Measurements from ENCODE around the gene SEPTIN5. TPM values are rescaled to one million over a fixed set of nuclear protein-coding genes. Genes with fewer than 3 reads are reported as not detected.

SEPTIN5 gene
- total RNA-seq, 1 experiment from 2014 or later = 50.4 TPM

GRCh38 chr22:19751497-19752245, 37.4 kb downstream of the SEPTIN5 start:
- DNase-seq (ENCODE audit: low spot score) = no peak
- Histone ChIP-seq H3K4me1 (ENCODE audit: insufficient read depth, low read length, poor library complexity, severe bottlenecking) (peaks cover 6% of the 10 kb centered on the region), H3K27me3 (replicated peaks; ENCODE audit: insufficient read depth, low read depth, low read length, poor library complexity) (peaks cover 28% of the 10 kb centered on the region), H3K27ac (ENCODE audit: low read depth, low read length, poor library complexity, severe bottlenecking) (no peak overlapping the region), H3K4me3 (ENCODE audit: low read depth, low read length, poor library complexity, severe bottlenecking) (no peak overlapping the region), H3K9me3 (ENCODE audit: low read depth, low read length, poor library complexity, severe bottlenecking) (no peaks in the 10 kb centered on the region), H3K36me3 (ENCODE audit: insufficient read depth, low read length, poor library complexity, severe bottlenecking) (no peaks in the 10 kb centered on the region)
- CTCF ChIA-PET = no interaction called here
- intact Hi-C loops (cut with micrococcal nuclease; ENCODE audit: unreplicated experiment) = no loop called here
- POLR2A ChIA-PET (ENCODE audit: low non-redundant PET) = no interaction called here
- TF ChIP-seq EZH2 (IDR thresholded peaks at IDR 0.05; ENCODE audit: borderline replicate concordance, low read depth, low read length, poor library complexity, severe bottlenecking) (no peak), CTCF (conservative IDR thresholded peaks at IDR 0.05; ENCODE audit: low read depth, low read length) (no peak)
- BruUV-seq (replicated peaks) = no TSS peak

GRCh38 chr22:19753090-19753842, 39.0 kb downstream of the SEPTIN5 start:
- no peak overlapping the region for H3K4me3 ChIP-seq (ENCODE audit: low read depth, low read length, poor library complexity, severe bottlenecking)
- peaks cover 10% of the 10 kb centered on the region for H3K4me1 ChIP-seq (ENCODE audit: insufficient read depth, low read length, poor library complexity, severe bottlenecking)
- peaks cover 40% of the 10 kb centered on the region for H3K27me3 ChIP-seq (replicated peaks; ENCODE audit: insufficient read depth, low read depth, low read length, poor library complexity)
- TF ChIP-seq CTCF (conservative IDR thresholded peaks at IDR 0.05; ENCODE audit: low read depth, low read length) = peak; percentile 41; the same call in 1 of the 2 replicates
- no peak for TF ChIP-seq EZH2 (IDR thresholded peaks at IDR 0.05; ENCODE audit: borderline replicate concordance, low read depth, low read length, poor library complexity, severe bottlenecking)
- no peak for DNase-seq (ENCODE audit: low spot score)
- BruUV-seq (replicated peaks) = no TSS peak
- H3K36me3 ChIP-seq (ENCODE audit: insufficient read depth, low read length, poor library complexity, severe bottlenecking) = no peaks in the 10 kb centered on the region
- intact Hi-C loops (cut with micrococcal nuclease; ENCODE audit: unreplicated experiment) = no loop called here
- H3K27ac ChIP-seq (ENCODE audit: low read depth, low read length, poor library complexity, severe bottlenecking) = no peak overlapping the region
- CTCF ChIA-PET = no interaction called here
- H3K9me3 ChIP-seq (ENCODE audit: low read depth, low read length, poor library complexity, severe bottlenecking) = no peaks in the 10 kb centered on the region
- POLR2A ChIA-PET (ENCODE audit: low non-redundant PET) = no interaction called here

- ChIA-PET POLR2A (ENCODE audit: low non-redundant PET) (no interaction called here), CTCF (no interaction called here)
- Histone ChIP-seq H3K36me3 (ENCODE audit: insufficient read depth, low read length, poor library complexity, severe bottlenecking) (no peaks in the 10 kb centered on the region), H3K4me1 (ENCODE audit: insufficient read depth, low read length, poor library complexity, severe bottlenecking) (peaks cover 10% of the 10 kb centered on the region), H3K27me3 (replicated peaks; ENCODE audit: insufficient read depth, low read depth, low read length, poor library complexity) (peaks cover 43% of the 10 kb centered on the region), H3K27ac (ENCODE audit: low read depth, low read length, poor library complexity, severe bottlenecking) (no peak overlapping the region), H3K9me3 (ENCODE audit: low read depth, low read length, poor library complexity, severe bottlenecking) (no peaks in the 10 kb centered on the region), H3K4me3 (ENCODE audit: low read depth, low read length, poor library complexity, severe bottlenecking) (no peak overlapping the region)
- BruUV-seq (replicated peaks) = no TSS peak
- no peak for DNase-seq (ENCODE audit: low spot score)
- intact Hi-C loops (cut with micrococcal nuclease; ENCODE audit: unreplicated experiment) = no loop called here
- TF ChIP-seq EZH2 (IDR thresholded peaks at IDR 0.05; ENCODE audit: borderline replicate concordance, low read depth, low read length, poor library complexity, severe bottlenecking) (no peak), CTCF (conservative IDR thresholded peaks at IDR 0.05; ENCODE audit: low read depth, low read length) (no peak)
Observed at GRCh38 chr22:19753996-19754700, 39.8 kb downstream of the SEPTIN5 start.

All from A673 (cell line).